HepG2 (cell line): ENCODE data around the gene MRPL18. TPM values are rescaled to one million over a fixed set of nuclear protein-coding genes. Genes with fewer than 3 reads are reported as not detected.

ENCODE experiments used
- AHR ChIP-seq: IDR thresholded peaks from 2 replicates; pipeline ENCODE4 v1.6.1; 2018; ENCODE audit warnings: missing genetic modification reagents, missing compliant biosample characterization
- BCL6 ChIP-seq: IDR thresholded peaks from 2 replicates; pipeline ENCODE4 v1.6.1; 2016; ENCODE audit warnings: missing genetic modification reagents, missing compliant biosample characterization
- CEBPB ChIP-seq: IDR thresholded peaks from 2 replicates; pipeline ENCODE4 v1.6.1; 2011; ENCODE audit warnings: low read depth, low read length, improper control_type of control experiment, borderline replicate concordance
- GFI1 ChIP-seq: sonication (generic); formaldehyde crosslinking; IDR thresholded peaks from 2 replicates; pipeline ENCODE4 v1.5.0; 2020; ENCODE audit warnings: missing genetic modification reagents, mild to moderate bottlenecking, borderline replicate concordance
- KDM1A ChIP-seq: IDR thresholded peaks from 2 replicates; pipeline ENCODE4 v1.6.1; 2016; ENCODE audit warnings: missing compliant biosample characterization
- MAFK ChIP-seq, 2 experiments: IDR thresholded peaks in 1 of 2; conservative IDR thresholded peaks in 1 of 2; 2 replicates each; pipeline ENCODE4 v1.6.1; 2011; ENCODE audit warnings: improper control_type of control experiment in 2 of 2, low read length in 2 of 2
- NPAS2 ChIP-seq: sonication (generic); formaldehyde crosslinking; IDR thresholded peaks from 2 replicates; pipeline ENCODE4 v1.8.0; 2022; ENCODE audit warnings: mild to moderate bottlenecking, missing genetic modification reagents, borderline replicate concordance
- SALL2 ChIP-seq: sonication (generic); formaldehyde crosslinking; IDR thresholded peaks from 2 replicates; pipeline ENCODE4 v1.8.1; 2023; ENCODE audit warnings: mild to moderate bottlenecking, missing genetic modification reagents, inconsistent platforms
- SOX5 ChIP-seq: IDR thresholded peaks from 2 replicates; pipeline ENCODE4 v1.6.1; 2016; ENCODE audit warnings: borderline replicate concordance
- ZNF333 ChIP-seq: sonication (generic); formaldehyde crosslinking; IDR thresholded peaks from 2 replicates; pipeline ENCODE4 v1.4.0; 2020; ENCODE audit warnings: mild to moderate bottlenecking, missing genetic modification reagents, borderline replicate concordance
- ZNF451 ChIP-seq: sonication (generic); formaldehyde crosslinking; IDR thresholded peaks from 2 replicates; pipeline ENCODE4 v1.5.0; 2020; ENCODE audit warnings: mild to moderate bottlenecking, missing genetic modification reagents
- ZNF550 ChIP-seq: sonication (generic); formaldehyde crosslinking; IDR thresholded peaks from 2 replicates; pipeline ENCODE4 v1.4.0; 2020; ENCODE audit warnings: mild to moderate bottlenecking, missing genetic modification reagents, borderline replicate concordance
- ZNF567 ChIP-seq: sonication (generic); formaldehyde crosslinking; IDR thresholded peaks from 2 replicates; pipeline ENCODE4 v1.8.1; 2023; ENCODE audit warnings: mild to moderate bottlenecking, missing genetic modification reagents, borderline replicate concordance
- ZNF7 ChIP-seq: IDR thresholded peaks from 2 replicates; pipeline ENCODE4 v1.6.1; 2016; ENCODE audit warnings: missing biosample characterization, missing genetic modification reagents
- ZNF747 ChIP-seq: sonication (generic); formaldehyde crosslinking; IDR thresholded peaks from 2 replicates; pipeline ENCODE4 v1.8.1; 2023; ENCODE audit warnings: missing genetic modification reagents, mild to moderate bottlenecking, borderline replicate concordance
- polyA plus RNA-seq, 8 experiments: library from polyadenylated mRNA; depleted of rRNA in 3 of 8; stranded (reverse) in 7 of 8; unstranded in 1 of 8; fragments of >200 nt; fragmentation: Illumina TruSeq in 4 of 8; extraction: Trizol in 4 of 8; gene quantifications; 2 replicates each; pipeline versions ENCODE4 v1.2.1 to v1.2.3, GENCODE V29; 2011 to 2016; ENCODE audit warnings: low read depth in 4 of 8, missing spikeins in 1 of 8, mixed read lengths in 1 of 8; ENCODE audit not compliant: insufficient read depth in 1 of 8
- total RNA-seq, 5 experiments: library from RNA; depleted of rRNA; stranded (reverse); fragments of >200 nt; fragmentation: Illumina TruSeq; extraction: Trizol; gene quantifications; 2 replicates each; pipeline ENCODE4 v1.2.3, GENCODE V29; 2016; ENCODE audit warnings: low read depth in 1 of 5
- TF ChIP-seq, protein P1 (sequence below): sonication (generic); formaldehyde crosslinking; IDR thresholded peaks from 2 replicates; pipeline ENCODE4 v1.5.1; 2020; ENCODE audit warnings: missing genetic modification reagents, mild to moderate bottlenecking, borderline replicate concordance
- TF ChIP-seq, protein P2 (sequence below): fragments of 450-650 bp; IDR thresholded peaks from 2 replicates; pipeline ENCODE4 v1.6.1; 2016
- TF ChIP-seq, protein P3 (sequence below): IDR thresholded peaks from 2 replicates; pipeline ENCODE4 v1.6.1; 2016; ENCODE audit warnings: low read depth, missing genetic modification reagents, missing compliant biosample characterization
- TF ChIP-seq, protein P4 (sequence below): IDR thresholded peaks from 2 replicates; pipeline ENCODE4 v1.6.1; 2012; ENCODE audit warnings: low read depth, low read length, improper control_type of control experiment

The MRPL18 gene
- total and polyA plus RNA-seq, 2 of the 13 experiments (the other 11 are each of a cell fraction or from before 2014, with no cell fraction given): 85.6 to 176 TPM

DNA sequence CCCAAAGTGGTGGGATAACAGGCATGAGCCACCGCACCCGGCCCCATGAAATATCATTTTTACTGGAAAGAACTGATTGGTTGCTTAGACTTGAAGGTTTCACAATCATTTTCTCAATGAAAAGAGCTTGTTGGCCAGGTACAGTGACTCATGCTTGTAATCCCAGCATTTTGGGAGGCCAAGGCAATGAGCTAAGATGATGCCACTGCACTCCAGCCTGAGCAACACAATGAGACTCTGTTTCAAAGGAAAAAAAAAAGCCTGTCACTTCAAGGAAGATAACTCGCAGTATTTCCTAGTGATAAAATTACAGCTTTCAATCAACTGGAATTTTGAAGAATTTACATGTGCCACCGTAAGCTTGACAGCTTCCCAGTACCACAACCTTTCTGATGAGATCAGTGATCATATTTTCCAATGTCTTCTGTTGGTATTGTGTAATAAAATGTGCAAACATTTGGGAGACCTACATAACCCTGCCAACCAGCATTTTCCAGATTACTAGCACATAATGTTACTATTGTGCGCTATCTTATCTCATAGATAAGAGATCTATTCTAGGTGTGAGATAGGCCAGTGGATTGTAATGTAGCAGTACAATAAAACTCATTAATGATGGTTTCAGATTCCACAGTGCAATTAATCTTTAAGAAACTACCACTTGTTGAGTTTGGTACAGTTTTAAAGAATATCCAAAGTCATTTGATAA, 17.0 kb downstream of the MRPL18 start (continued):
- TF ChIP-seq MAFK (conservative IDR thresholded peaks at IDR 0.05 in 1 of 2, IDR thresholded peaks at IDR 0.05 in 1 of 2; ENCODE audit: low read length in 2 of 2) (no peak), ZNF550 (no peak), CEBPB (peak; percentile 92), ZNF451 (CRISPR knock-in tag) (no peak), SALL2 (CRISPR knock-in tag) (no peak; the same call in 1 of the 2 replicates), GFI1 (CRISPR knock-in tag) (no peak), SOX5 (CRISPR knock-in tag) (0 out of 2 replicates have a peak, but pooled peaks have one; percentile 18), ZNF7 (CRISPR knock-in tag) (no peak), BCL6 (CRISPR knock-in tag) (no peak; the same call in 1 of the 2 replicates), KDM1A (CRISPR knock-in tag) (0 out of 2 replicates have a peak, but pooled peaks have one; percentile 50), NPAS2 (CRISPR knock-in tag) (no peak), ZNF567 (no peak), ZNF747 (no peak), AHR (CRISPR knock-in tag) (no peak), ZNF333 (CRISPR knock-in tag) (no peak)
- TF ChIP-seq, protein P1, sequence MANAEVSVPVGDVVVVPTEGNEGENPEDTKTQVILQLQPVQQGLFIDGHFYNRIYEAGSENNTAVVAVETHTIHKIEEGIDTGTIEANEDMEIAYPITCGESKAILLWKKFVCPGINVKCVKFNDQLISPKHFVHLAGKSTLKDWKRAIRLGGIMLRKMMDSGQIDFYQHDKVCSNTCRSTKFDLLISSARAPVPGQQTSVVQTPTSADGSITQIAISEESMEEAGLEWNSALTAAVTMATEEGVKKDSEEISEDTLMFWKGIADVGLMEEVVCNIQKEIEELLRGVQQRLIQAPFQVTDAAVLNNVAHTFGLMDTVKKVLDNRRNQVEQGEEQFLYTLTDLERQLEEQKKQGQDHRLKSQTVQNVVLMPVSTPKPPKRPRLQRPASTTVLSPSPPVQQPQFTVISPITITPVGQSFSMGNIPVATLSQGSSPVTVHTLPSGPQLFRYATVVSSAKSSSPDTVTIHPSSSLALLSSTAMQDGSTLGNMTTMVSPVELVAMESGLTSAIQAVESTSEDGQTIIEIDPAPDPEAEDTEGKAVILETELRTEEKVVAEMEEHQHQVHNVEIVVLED: no peak
- TF ChIP-seq, protein P2, sequence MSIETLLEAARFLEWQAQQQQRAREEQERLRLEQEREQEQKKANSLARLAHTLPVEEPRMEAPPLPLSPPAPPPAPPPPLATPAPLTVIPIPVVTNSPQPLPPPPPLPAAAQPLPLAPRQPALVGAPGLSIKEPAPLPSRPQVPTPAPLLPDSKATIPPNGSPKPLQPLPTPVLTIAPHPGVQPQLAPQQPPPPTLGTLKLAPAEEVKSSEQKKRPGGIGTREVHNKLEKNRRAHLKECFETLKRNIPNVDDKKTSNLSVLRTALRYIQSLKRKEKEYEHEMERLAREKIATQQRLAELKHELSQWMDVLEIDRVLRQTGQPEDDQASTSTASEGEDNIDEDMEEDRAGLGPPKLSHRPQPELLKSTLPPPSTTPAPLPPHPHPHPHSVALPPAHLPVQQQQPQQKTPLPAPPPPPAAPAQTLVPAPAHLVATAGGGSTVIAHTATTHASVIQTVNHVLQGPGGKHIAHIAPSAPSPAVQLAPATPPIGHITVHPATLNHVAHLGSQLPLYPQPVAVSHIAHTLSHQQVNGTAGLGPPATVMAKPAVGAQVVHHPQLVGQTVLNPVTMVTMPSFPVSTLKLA: no peak
- TF ChIP-seq, protein P3, sequence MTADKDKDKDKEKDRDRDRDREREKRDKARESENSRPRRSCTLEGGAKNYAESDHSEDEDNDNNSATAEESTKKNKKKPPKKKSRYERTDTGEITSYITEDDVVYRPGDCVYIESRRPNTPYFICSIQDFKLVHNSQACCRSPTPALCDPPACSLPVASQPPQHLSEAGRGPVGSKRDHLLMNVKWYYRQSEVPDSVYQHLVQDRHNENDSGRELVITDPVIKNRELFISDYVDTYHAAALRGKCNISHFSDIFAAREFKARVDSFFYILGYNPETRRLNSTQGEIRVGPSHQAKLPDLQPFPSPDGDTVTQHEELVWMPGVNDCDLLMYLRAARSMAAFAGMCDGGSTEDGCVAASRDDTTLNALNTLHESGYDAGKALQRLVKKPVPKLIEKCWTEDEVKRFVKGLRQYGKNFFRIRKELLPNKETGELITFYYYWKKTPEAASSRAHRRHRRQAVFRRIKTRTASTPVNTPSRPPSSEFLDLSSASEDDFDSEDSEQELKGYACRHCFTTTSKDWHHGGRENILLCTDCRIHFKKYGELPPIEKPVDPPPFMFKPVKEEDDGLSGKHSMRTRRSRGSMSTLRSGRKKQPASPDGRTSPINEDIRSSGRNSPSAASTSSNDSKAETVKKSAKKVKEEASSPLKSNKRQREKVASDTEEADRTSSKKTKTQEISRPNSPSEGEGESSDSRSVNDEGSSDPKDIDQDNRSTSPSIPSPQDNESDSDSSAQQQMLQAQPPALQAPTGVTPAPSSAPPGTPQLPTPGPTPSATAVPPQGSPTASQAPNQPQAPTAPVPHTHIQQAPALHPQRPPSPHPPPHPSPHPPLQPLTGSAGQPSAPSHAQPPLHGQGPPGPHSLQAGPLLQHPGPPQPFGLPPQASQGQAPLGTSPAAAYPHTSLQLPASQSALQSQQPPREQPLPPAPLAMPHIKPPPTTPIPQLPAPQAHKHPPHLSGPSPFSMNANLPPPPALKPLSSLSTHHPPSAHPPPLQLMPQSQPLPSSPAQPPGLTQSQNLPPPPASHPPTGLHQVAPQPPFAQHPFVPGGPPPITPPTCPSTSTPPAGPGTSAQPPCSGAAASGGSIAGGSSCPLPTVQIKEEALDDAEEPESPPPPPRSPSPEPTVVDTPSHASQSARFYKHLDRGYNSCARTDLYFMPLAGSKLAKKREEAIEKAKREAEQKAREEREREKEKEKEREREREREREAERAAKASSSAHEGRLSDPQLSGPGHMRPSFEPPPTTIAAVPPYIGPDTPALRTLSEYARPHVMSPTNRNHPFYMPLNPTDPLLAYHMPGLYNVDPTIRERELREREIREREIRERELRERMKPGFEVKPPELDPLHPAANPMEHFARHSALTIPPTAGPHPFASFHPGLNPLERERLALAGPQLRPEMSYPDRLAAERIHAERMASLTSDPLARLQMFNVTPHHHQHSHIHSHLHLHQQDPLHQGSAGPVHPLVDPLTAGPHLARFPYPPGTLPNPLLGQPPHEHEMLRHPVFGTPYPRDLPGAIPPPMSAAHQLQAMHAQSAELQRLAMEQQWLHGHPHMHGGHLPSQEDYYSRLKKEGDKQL: no peak
- TF ChIP-seq, protein P4, sequence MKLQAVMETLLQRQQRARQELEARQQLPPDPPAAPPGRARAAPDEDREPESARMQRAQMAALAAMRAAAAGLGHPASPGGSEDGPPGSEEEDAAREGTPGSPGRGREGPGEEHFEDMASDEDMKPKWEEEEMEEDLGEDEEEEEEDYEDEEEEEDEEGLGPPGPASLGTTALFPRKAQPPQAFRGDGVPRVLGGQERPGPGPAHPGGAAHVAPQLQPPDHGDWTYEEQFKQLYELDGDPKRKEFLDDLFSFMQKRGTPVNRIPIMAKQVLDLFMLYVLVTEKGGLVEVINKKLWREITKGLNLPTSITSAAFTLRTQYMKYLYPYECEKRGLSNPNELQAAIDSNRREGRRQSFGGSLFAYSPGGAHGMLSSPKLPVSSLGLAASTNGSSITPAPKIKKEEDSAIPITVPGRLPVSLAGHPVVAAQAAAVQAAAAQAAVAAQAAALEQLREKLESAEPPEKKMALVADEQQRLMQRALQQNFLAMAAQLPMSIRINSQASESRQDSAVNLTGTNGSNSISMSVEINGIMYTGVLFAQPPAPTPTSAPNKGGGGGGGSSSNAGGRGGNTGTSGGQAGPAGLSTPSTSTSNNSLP: no peak
